ENCODE results near the gene POP4.
"Not testable (repeated sequence)": the region's sequence is repeated elsewhere in the genome, so short reads cannot be mapped to it uniquely, and the experiment has no call there.

The POP4 gene, protein sequence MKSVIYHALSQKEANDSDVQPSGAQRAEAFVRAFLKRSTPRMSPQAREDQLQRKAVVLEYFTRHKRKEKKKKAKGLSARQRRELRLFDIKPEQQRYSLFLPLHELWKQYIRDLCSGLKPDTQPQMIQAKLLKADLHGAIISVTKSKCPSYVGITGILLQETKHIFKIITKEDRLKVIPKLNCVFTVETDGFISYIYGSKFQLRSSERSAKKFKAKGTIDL

DNA sequence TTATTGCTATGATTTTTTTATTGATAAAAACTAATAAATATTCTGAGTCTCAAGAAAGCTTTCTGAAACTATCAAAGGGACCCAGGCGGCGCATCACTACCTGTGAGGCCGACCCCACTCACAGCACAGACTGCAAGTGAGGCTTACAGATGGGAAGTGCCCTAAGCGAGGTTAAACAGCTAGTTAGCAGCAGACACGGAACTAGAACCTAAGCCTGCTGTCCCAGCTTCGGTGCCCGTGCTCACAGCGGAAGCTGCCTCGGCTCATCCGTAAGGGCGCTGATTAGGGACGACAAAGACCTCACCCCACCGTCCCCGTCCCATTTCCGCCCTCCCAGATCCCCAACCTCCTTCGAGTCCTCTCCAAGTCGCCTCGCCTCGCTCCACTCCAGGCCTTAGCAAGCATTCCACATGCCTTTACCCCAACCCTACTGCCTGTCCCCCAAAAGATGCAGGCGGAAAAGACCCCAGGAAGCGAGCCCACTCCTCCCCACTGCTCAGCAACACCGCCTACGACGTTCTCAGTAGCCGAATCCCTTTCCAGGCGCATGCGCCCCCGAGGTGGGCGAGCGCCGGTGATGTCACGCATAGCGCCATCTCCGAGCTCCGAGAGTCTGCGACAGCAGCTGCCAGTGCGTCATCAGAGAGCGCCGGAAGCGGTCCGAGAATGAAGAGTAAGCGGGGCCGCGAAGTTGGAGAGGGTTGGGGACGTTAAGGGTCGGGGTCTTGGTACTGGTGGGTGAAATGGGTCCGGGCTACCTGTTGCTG lies at the start of gene POP4:
Gene POP4 (plus strand): TSS at position 631 of the 767 bp plus-strand sequence. CDS start 36 bp downstream, at position 667.
- DNase-seq (ENCODE audit: low read depth) = peak; percentile 90

DNA sequence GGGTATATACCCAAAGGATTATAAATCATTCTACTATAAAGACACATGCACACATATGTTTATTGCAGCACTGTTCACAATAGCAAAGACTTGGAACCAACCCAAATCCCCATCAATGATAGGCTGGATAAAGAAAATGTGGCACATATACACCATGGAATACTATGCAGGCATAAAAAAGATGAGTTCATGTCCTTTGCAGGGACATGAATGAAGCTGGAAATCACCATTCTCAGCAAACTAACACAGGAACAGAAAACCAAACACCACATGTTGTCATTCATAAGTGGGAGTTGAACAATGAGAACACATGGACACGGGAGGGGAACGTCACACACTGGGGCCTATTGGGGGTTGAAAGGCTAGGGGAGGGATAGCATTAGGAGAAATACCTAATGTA lies 47.0 kb upstream of the POP4 start:
- not testable (repeated sequence) for DNase-seq (ENCODE audit: low read depth)

DNA sequence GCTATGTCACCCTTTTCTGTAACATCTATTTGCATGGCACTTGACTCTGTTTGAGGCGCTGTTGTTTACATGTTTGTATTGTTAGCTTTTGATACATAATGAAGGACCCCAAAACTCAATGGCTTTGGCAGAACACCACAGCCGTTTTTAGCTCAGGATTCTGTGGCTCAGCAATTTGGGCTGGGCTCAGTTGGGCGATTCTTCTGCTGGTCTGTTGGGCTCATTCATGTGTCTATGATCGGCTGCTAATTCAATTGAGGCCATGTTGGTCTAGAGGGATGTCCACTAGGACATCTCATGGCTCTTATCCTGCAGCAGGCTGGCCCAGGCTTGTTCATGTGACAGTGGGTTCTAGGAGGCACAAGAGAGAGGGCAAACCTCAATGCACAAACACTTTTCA lies 46.3 kb upstream of the POP4 start:
- no peak for DNase-seq (ENCODE audit: low read depth)

DNA sequence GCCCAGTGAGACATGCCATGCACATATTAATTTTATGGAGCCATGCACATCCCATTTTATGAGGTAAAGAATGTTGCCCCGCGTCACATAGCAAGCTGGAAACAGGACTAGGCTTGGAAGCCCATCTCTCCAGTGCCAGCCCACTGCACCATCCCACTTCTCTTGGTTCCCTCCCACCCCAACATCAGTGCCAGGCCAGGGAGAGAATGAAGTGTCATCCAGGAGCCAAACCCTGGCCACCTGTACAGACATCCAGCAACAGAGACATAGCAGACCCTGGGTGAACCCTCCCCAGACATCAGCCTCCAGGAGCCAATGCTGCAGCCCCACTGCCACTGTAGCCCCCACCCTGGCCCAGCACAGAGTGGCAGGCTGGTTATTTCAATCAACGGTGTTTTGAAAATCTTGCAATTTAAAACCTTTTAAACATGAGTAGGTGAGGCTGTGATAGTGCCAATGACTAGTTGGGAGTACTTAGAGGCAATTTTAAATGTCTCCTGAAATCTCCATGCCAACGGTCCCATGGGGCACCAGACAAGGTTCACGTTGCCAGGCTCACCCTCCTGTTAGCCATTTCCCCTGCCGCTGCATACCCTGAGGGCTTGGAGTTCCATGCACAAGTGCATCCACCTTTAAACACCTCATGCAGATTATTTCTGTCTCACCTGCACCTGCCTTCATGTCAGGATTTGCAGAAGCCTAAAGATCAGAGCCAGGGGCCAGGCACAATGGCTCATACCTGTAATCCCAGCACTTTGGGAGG lies 45.6 kb upstream of the POP4 start:
- no peak for DNase-seq (ENCODE audit: low read depth)

DNA sequence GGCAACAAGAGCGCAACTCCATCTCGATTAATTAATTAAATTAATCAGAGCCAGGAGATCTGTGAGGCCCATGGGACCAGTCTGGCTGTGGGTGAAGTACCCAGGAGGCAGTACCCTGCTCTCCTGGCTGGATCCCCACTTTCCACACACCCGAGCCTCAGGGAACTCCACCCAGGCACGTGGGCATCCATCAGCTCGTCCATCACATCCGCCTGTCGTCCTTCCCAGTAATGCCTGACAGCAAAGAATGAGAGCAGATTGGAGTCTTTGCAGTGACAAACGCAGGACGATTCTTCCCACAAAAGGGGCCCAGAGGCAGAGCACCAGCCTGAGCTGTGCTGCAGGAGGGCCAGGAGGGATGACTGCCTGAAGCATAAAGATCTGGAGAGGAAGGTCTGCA lies 44.5 kb upstream of the POP4 start:
- DNase-seq (ENCODE audit: low read depth) = no peak

DNA sequence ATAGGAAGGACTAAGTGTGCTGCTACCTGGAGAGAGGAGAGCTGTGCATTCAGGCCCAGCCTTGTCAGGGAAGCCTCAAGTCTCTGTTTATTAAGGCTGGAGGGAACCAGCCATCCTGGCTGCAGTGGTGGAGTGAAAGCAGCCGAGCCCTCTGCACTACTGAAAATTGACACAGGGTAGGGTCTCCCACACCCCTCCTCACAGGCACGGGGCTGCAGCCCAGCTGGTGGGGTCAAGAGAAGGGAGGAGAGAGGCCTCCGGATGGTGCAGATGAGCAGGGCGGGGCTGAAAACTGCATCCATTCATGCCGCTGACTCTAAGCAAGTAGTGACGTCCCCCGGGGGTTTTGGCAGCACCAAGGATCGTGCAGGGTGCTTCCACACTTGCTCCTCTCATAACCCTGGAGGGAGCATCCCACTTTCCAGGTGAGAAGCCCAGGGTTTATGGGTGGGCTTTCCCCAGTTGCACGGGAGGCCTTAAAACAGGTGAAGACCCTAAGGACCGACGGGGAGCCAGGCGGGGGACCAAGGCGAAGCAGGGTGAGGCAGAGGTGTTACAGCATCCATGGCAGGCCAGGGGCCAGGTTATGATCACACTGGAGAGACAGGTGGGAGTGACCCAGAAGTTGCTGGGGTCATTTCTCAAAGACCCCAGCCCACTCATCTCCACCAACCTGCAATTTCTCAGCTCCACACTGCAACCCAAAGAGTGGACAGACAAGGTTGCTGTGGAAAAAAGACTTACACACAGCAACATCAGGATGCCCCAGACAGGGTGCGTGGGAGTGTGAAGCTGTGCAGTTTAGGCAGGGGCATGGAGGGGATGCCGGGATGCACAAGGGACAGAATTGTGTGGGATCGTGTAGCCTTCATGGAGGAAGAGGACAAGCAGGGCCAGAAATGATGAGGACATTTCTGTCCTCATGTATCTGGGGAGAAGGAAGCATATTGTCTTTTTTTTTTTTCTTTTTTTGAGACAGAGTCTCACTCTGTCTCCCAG lies 43.5 kb upstream of the POP4 start:
- no peak for DNase-seq (ENCODE audit: low read depth)

DNA sequence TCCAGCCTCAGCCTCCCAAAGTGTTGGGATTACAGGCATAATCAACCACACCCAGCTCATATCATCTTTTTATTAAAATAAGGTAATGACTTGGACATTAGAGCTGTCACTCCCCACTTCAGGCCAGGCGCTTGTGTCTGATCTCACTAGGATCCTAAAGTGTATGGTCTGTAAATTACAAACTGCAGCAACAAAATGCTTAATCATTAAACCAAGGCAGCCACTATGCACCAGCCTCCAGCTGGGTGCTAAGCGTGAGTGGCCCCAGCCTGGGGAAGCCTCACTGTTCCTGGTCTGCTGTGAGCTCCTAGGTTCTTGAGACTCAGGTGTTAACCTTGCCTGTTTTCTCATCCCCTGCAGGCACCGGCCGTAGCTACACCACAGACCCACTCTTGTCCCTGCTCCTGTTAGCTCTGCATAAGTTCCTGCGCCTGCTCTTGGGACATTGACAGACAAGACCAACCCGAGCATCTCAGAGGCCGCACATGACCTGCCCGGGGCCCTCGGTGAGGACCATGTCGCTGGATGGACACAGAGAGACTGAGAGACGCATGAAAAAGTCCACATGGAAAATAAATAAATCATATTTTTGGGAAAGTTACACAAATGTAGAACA lies 42.5 kb upstream of the POP4 start:
- no peak for DNase-seq (ENCODE audit: low read depth)

DNA sequence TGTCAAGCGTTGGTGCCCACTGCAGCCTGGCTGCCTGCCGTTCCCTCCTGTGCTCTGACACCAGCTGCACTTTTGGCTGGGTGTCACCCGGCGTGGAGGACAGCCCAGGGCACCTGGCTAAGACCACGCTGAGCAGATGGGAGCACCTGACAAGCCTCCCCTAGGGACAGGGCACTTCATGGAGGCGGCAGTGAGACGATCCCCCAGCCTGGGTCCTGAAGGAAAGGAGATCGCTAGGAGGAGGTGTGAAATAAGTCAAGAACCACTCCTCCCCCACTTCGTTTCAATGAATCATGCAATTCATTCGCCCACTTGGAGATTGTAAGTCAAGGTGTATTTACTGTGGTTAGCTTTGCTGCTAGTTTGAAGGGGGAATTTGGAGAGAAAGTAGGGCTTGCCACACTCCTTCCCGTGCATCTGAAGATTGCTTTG lies 41.5 kb upstream of the POP4 start:
- no peak for DNase-seq (ENCODE audit: low read depth)

DNA sequence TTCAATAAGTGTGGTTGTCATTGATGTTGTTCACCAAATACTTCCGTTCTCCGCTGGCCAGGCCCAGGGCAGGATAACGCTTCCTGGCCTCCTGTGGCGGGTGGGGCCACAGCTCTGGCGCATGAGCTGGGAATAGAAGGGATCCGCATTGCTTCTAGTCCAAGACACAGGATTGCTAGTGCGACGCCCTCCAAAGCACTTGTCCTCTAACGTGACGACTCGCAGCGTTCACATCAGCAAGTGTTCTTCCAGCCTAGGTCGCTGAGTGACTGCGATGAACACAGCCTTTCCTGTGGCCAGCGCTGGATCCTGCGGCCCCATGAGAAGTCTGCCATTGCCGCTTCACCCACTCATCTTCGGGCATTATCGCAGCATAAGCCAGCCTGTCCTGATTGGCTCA lies 40.9 kb upstream of the POP4 start:
- no peak for DNase-seq (ENCODE audit: low read depth)

DNA sequence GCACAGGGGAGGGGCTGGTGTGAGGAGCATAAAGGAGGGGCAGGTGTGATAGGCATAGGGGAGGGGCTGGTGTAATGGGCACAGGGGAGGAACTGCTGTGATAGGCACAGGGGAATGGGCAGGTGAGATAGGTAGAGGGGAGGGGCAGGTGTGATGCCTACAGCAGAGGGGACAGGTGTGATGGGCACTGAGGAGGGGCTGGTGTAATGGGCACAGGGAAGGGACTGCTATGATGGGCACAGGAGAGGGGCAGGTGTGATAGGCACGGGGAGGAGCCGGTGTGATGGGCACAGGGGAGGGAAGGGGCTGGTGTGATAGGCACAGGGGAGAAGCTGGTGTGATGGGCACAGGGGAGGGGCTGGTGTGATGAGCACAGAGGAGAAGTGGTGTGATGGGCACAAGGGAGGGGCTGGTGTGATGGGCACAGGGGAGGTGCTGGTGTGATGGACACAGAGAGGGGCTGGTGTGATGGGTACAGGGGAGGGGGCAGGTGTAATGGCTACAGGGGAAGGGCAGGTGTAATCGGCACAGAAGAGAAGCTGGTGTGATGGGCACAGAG lies 39.5 kb upstream of the POP4 start:
- no peak for DNase-seq (ENCODE audit: low read depth)

DNA sequence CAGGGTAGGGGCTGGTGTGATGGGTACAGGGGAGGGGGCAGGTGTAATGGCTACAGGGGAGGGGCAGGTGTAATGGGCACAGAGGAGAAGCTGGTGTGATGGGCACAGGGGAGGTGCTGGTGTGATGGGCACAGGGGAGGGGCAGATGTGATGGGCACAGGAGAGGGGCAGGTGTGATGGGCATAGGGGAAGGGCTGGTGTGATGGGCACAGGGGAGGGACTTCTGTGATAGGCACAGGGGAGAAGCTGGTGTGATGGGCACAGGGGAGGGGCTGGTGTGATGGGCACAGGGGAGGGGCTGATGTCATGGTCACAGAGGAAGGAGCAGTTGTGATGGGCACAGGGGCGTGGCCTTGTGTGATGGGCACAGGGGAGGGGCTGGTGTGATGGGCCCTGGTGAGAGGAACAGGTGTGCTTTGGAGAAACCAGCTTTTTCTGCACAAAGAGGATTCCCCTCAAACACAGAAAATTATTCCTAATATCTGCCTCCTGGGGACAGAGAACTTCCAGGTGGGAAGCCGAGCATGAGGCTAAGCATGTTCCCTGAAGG lies 38.6 kb upstream of the POP4 start:
- DNase-seq (ENCODE audit: low read depth) = no peak

DNA sequence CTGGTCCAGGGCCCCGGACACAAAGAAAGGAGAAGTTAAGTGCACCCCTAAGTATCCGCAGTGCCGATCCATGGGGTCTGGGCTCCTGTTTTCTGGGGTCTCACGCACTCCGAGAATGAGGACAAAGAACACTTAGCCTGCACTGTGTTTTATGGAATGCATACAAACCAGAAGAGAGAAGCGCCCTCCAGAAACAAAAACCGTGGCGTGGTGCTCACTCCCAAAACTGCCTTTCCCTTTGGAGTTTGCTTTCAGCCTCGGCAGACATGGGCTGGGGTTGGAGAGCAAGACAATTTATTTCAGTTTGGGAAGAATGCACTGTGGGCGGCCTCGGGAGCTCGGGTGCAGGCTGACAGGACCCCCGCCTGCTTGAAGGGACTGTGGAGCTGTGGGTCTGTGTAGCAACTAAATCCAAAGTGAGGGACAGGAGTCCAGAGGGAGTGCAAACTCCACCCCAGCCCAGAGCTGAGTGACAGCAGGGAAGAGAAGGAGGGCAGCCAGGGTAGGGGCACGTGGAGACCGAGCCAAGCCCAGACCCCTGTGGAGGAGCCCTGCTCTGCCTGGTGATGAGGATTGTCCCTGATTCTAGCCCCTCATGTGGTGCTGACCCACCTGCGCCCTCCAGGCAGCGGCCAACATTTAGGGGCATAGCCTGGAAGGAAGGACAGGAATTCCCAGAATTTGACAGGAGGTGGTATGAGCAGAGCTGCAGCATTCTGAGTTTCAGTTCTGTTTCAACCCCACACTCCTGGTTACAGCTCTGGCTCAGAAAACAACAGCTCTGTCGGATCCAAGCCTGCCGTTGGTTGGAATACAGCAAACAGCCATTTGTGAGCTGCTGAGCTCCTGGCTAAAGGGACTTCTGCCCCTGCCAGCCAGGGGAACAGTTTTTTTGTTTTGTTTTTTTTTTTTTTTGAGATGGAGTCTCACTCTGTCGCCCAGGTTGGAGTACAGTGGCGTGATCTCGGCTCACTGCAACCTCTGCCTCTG lies 37.8 kb upstream of the POP4 start:
- no peak for DNase-seq (ENCODE audit: low read depth)

DNA sequence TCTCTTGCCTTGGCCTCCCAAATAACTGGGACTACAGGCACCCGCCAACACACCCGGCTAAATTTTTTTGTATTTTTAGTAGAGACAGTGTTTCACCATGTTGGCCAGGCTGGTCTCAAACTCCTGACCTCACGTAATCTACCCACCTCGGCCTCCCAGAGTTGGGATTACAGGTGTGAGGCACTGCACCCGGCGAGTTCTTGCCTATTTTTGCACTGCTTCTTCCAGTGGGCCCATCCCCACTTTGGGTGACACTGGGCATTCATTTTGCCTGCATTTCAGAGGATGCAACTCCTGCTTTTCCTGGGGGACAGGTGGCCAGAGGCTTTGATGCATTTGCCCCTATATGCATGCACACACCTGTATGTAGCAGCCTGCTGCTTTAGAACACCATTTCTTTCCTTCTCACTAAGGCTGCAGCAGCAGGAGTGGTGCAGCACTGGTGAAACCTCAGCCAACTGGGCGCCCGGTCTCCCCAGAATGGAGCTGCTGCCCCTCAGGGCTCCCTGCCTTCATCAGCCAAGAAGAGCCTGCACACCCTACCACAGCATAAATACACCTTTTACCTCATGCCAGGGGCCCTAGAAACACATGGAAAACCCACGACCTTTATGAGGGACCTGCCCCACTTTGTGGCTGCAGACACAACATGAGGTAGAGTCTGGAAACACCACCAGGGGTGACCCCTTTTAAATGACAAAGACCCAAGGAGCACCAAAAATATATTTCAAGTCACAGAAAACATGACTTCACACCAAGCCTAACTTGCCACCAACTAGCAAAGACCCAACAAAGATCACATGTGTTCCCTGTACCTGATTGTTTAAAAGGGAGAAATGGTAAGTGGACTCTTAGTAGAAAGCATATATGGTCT lies 36.8 kb upstream of the POP4 start:
- no peak for DNase-seq (ENCODE audit: low read depth)

DNA sequence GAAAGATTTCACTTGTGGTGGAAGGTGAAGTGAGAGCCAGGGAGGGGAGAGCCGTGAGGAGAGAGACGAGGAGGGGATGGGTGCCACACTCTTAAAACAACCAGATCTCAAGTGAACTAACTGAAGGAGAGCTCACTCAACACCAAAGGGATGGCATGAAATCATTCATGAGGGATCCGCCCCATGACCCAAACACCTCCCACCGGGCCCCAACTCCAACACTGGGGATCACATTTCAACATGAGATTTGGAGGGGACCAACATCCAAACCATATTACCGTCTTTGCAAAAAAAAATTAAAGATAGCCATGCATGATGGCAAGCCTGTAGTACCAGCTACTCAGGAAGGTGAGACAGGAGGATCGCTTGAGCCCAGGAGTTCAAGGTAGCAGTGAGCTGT lies 34.9 kb upstream of the POP4 start:
- DNase-seq (ENCODE audit: low read depth) = no peak

DNA sequence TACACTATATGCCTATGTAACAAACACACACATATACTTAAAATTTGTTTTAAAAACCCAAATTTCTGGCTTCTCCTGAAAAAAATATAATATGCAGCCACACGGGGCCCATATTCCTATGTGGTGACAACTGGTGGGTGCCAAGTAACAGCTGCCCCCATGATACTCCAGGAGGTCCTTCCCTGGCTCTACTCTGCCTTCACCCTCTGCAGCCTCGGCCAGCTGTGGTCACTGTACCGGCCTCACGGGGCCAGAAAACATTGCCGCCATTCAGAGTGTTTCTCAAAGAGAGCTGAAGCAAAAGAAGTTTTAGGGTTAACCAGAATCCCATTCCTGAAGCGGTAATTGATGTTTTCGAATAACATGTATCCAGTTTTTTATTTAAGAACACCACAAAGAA lies 32.6 kb upstream of the POP4 start:
- no peak for DNase-seq (ENCODE audit: low read depth)

DNA sequence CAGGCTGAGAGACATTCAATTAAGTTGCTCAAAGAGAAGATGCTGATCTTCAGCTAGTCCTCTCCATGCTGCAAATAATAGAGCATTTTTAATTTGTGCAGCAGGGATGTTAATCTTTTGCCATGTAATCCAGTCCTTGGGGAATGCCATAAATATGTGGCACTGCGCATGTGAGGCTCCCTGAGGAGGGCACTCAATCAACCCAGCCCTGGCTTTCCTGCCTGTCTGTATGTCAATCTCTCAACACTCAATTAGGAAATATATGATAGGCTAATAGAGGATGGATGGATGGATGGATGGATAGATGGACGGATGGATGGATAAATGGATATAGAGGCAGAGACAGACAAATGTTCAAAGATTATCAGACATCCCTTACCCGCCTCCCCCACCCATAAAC lies 31.6 kb upstream of the POP4 start:
- DNase-seq (ENCODE audit: low read depth) = no peak

DNA sequence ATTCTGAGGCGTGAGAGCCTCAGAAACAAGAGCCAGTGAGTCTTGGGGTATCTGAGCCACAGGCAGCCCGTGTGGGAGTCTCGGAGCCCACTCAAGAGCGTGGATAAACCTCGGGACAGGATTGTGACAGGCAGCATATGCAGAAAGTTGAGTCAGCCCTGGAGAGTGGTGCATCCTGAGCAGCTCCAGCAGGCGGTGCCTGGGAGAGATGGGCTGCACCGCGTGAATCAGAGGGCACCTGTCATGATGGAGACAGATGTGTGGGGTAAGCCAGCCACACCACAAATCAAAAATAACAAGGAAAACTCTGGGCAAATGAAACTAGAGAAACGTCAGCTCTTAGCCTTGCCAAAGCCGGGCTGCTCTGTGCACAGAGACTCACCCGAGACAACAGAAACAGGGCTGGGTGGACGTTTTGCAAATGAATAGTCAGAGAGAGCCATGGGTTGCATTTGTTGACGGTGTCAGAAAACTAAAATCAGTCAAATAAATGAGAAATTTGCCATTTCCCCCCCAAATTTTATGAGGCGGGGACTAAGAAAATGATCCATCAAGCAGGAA lies 30.0 kb upstream of the POP4 start:
- peak; percentile 31 for DNase-seq (ENCODE audit: low read depth)
